H9 (cell line): ENCODE measurements around the gene PHF21B. TPM values are rescaled to one million over a fixed set of nuclear protein-coding genes. Genes with fewer than 3 reads are reported as not detected.

ENCODE experiments used
- DNase-seq: peaks from one replicate; pipeline ENCODE4 v3.0.0-alpha.2; 2017
- H2AFZ ChIP-seq: one replicate; pipeline ENCODE4 v1.6.1; 2013; ENCODE audit warnings: mild to moderate bottlenecking, low read length, control low read depth, moderate library complexity
- H2AK5ac ChIP-seq: 2 replicates; pipeline ENCODE4 v1.6.1; 2013; ENCODE audit warnings: low read length, control low read depth, mixed read lengths; ENCODE audit not compliant: insufficient read length
- H2BK120ac ChIP-seq: one replicate; pipeline ENCODE4 v1.6.1; 2013; ENCODE audit warnings: low read depth, mild to moderate bottlenecking, low read length, control low read depth, inconsistent platforms; ENCODE audit not compliant: poor library complexity, severe bottlenecking
- H2BK12ac ChIP-seq: 2 replicates; pipeline ENCODE4 v1.6.1; 2013; ENCODE audit warnings: low read length, control low read depth, mixed read lengths, low read depth; ENCODE audit not compliant: insufficient read length
- H2BK15ac ChIP-seq: 2 replicates; pipeline ENCODE4 v1.6.1; 2013; ENCODE audit warnings: low read depth, low read length, control low read depth
- H2BK20ac ChIP-seq: one replicate; pipeline ENCODE4 v1.6.1; 2013; ENCODE audit warnings: low read depth, mild to moderate bottlenecking, low read length, control low read depth, inconsistent platforms; ENCODE audit not compliant: poor library complexity, severe bottlenecking
- H2BK5ac ChIP-seq: 2 replicates; pipeline ENCODE4 v1.6.1; 2013; ENCODE audit warnings: low read length, control low read depth, mixed read lengths; ENCODE audit not compliant: insufficient read length
- H3K14ac ChIP-seq: 2 replicates; pipeline ENCODE4 v1.6.1; 2013; ENCODE audit warnings: low read length, control low read depth; ENCODE audit not compliant: insufficient read depth
- H3K18ac ChIP-seq: 2 replicates; pipeline ENCODE4 v1.6.1; 2013; ENCODE audit warnings: low read depth, mild to moderate bottlenecking, mixed read lengths, low read length, control low read depth; ENCODE audit not compliant: insufficient read length
- H3K23ac ChIP-seq: 2 replicates; pipeline ENCODE4 v1.6.1; 2013; ENCODE audit warnings: low read length, control low read depth, mixed read lengths, low read depth; ENCODE audit not compliant: insufficient read length
- H3K23me2 ChIP-seq: 2 replicates; pipeline ENCODE4 v1.6.1; 2013; ENCODE audit warnings: low read depth, mild to moderate bottlenecking, mixed read lengths, low read length, control low read depth; ENCODE audit not compliant: insufficient read length, poor library complexity, severe bottlenecking
- H3K27ac ChIP-seq: 2 replicates; pipeline ENCODE4 v1.5.1; 2013; ENCODE audit warnings: low read length, control low read depth, mixed read lengths, low read depth; ENCODE audit not compliant: insufficient read length
- H3K27me3 ChIP-seq: 2 replicates; pipeline ENCODE4 v1.6.1; 2013; ENCODE audit warnings: low read length, control low read depth, inconsistent platforms; ENCODE audit not compliant: insufficient read depth
- H3K4ac ChIP-seq: 2 replicates; pipeline ENCODE4 v1.6.1; 2013; ENCODE audit warnings: low read depth, mild to moderate bottlenecking, control low read depth, inconsistent platforms, low read length, moderate library complexity
- H3K4me1 ChIP-seq: 2 replicates; pipeline ENCODE4 v1.6.1; 2013; ENCODE audit warnings: low read length, control low read depth, inconsistent platforms; ENCODE audit not compliant: insufficient read depth
- H3K4me2 ChIP-seq: 2 replicates; pipeline ENCODE4 v1.6.1; 2013; ENCODE audit warnings: low read length, control low read depth, mixed read lengths; ENCODE audit not compliant: insufficient read length, insufficient read depth
- H3K56ac ChIP-seq: 2 replicates; pipeline ENCODE4 v1.6.1; 2013; ENCODE audit warnings: low read depth, mild to moderate bottlenecking, mixed read lengths, low read length, control low read depth; ENCODE audit not compliant: insufficient read length
- H3K79me1 ChIP-seq: 2 replicates; pipeline ENCODE4 v1.6.1; 2013; ENCODE audit warnings: low read depth, mild to moderate bottlenecking, moderate library complexity, low read length, control low read depth, inconsistent platforms; ENCODE audit not compliant: insufficient read depth, poor library complexity, severe bottlenecking
- H3K79me2 ChIP-seq: 2 replicates; pipeline ENCODE4 v1.6.1; 2013; ENCODE audit warnings: low read length, control low read depth, inconsistent platforms; ENCODE audit not compliant: insufficient read depth
- H3K9ac ChIP-seq: 2 replicates; pipeline ENCODE4 v1.6.1; 2013; ENCODE audit warnings: low read length, control low read depth, mixed read lengths; ENCODE audit not compliant: insufficient read length; ENCODE audit errors: extremely low read depth
- H3K9me3 ChIP-seq: one replicate; pipeline ENCODE4 v1.6.1; 2013; ENCODE audit warnings: low read depth, low read length, inconsistent platforms; ENCODE audit not compliant: control insufficient read depth
- H3T11ph ChIP-seq: one replicate; pipeline ENCODE4 v1.6.1; 2013; ENCODE audit warnings: mild to moderate bottlenecking, low read length, control low read depth, inconsistent platforms
- H4K20me1 ChIP-seq: one replicate; pipeline ENCODE4 v1.6.1; 2013; ENCODE audit not compliant: control insufficient read depth, insufficient read length, insufficient read depth
- H4K5ac ChIP-seq: 2 replicates; pipeline ENCODE4 v1.6.1; 2013; ENCODE audit warnings: low read depth, mild to moderate bottlenecking, mixed read lengths, low read length, control low read depth; ENCODE audit not compliant: insufficient read length
- H4K8ac ChIP-seq: replicated peaks from 2 replicates; pipeline ENCODE4 v1.6.1; 2013; ENCODE audit warnings: low read length, control low read depth, mixed read lengths, low read depth; ENCODE audit not compliant: insufficient read length
- H4K91ac ChIP-seq: 2 replicates; pipeline ENCODE4 v1.6.1; 2013; ENCODE audit warnings: low read depth, mild to moderate bottlenecking, moderate library complexity, mixed read lengths, low read length, control low read depth; ENCODE audit not compliant: insufficient read length
- H3K27ac Mint-ChIP-seq, 3 experiments: 2 replicates in 2 of 3; 3 replicates in 1 of 3; pipeline ENCODE4 v1.8.0; 2020 to 2021; ENCODE audit warnings: mixed read lengths in 3 of 3, mild to moderate bottlenecking in 1 of 3, moderate library complexity in 1 of 3
- H3K27me3 Mint-ChIP-seq: 2 replicates; pipeline ENCODE4 v1.8.0; 2021; ENCODE audit warnings: low read depth, mild to moderate bottlenecking, moderate library complexity, mixed read lengths
- H3K36me3 Mint-ChIP-seq, 3 experiments: 2 replicates in 2 of 3; 3 replicates in 1 of 3; pipeline ENCODE4 v1.8.0; 2020 to 2021; ENCODE audit warnings: low read depth in 3 of 3, mixed read lengths in 3 of 3; ENCODE audit not compliant: insufficient read depth in 1 of 3
- H3K4me1 Mint-ChIP-seq, 2 experiments: 2 replicates each; pipeline ENCODE4 v1.8.0; 2020; ENCODE audit warnings: mixed read lengths in 2 of 2
- H3K4me3 Mint-ChIP-seq, 2 experiments: 2 replicates in 1 of 2; 3 replicates in 1 of 2; pipeline ENCODE4 v1.8.0; 2020 to 2021; ENCODE audit warnings: mild to moderate bottlenecking in 2 of 2, mixed read lengths in 2 of 2, moderate library complexity in 1 of 2
- H3K9me3 Mint-ChIP-seq, 2 experiments: 2 replicates in 1 of 2; 3 replicates in 1 of 2; pipeline ENCODE4 v1.8.0; 2020; ENCODE audit warnings: mild to moderate bottlenecking in 2 of 2, mixed read lengths in 2 of 2, moderate library complexity in 1 of 2
- WGBS: extraction: QIAGEN DNeasy Blood & Tissue Kit; methylation state at CpG from one replicate; pipeline ENCODE4 v1.1.7; 2013; ENCODE audit warnings: missing lambda C conversion rate, low lambda C conversion rate, mixed read lengths; ENCODE audit not compliant: insufficient read length; ENCODE audit errors: extremely low coverage; 5-methylcytosine and 5-hydroxymethylcytosine counted together
- total RNA-seq: library from RNA; stranded (reverse); gene quantifications from 2 replicates; pipeline ENCODE4 v1.2.1, GENCODE V29; 2021
- TF ChIP-seq, protein P1 (sequence below): fragments of 200-600 bp; sonication (generic); conservative IDR thresholded peaks from 3 replicates; pipeline ENCODE4 v1.8.0; 2021; ENCODE audit warnings: antibody characterized with exemption, mild to moderate bottlenecking

Gene PHF21B
- total RNA-seq, 1 experiment from 2014 or later = 60.3 TPM

DNA sequence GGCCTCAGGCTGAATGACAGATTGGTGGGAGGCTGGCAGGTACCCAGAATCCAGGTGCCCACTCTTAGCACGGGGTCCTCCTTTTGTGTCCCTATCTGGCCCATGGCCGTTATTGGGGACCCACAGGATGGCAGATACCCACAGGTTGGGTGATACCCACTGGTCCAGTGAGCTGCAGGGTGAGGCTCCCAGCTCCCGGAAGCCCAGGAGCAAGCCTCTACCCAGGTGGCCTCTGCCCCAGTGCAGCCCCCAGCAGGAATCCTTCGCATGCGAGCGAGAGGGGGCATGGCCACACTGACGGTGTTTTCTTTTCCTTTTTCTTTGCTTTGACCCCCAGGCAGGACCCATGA lies 116.1 kb downstream of the PHF21B start:
- Mint-ChIP-seq H3K9me3 (no peaks in the 10 kb centered on the region), H3K27ac (peak overlapping the region in 1 of 3 experiments; percentile 33; a peak in 1 of 7 replicates), H3K27me3 (no peaks in the 10 kb centered on the region), H3K4me3 (no peak overlapping the region; a peak in 1 of 5 replicates), H3K36me3 (peaks cover 11 to 46% (median 31%) of the 10 kb centered on the region in 3 experiments), H3K4me1 (peaks cover 12 to 18% of the 10 kb centered on the region in 2 experiments)
- H2BK12ac ChIP-seq = no peak overlapping the region
- no peaks in the 10 kb centered on the region for H3K9me3 ChIP-seq
- H3K4ac ChIP-seq = no peak overlapping the region
- no peak overlapping the region for H2AK5ac ChIP-seq
- no peak overlapping the region for H2AFZ ChIP-seq
- no peak overlapping the region for H4K8ac ChIP-seq
- no peak overlapping the region for H3K9ac ChIP-seq
- DNase-seq = no peak
- H2BK5ac ChIP-seq = no peak overlapping the region
- H3K23me2 ChIP-seq = no peaks in the 10 kb centered on the region
- no peak overlapping the region for H4K5ac ChIP-seq
- WGBS = no CpG with 5 or more reads among the region's 7 CpGs
- H3T11ph ChIP-seq = no peak overlapping the region
- no peaks in the 10 kb centered on the region for H3K4me1 ChIP-seq
- H3K27ac ChIP-seq = no peak overlapping the region
- H3K79me1 ChIP-seq = no peaks in the 10 kb centered on the region
- H3K27me3 ChIP-seq = no peaks in the 10 kb centered on the region
- no peak overlapping the region for H2BK15ac ChIP-seq
- H3K79me2 ChIP-seq = no peaks in the 10 kb centered on the region
- no peak overlapping the region for H4K91ac ChIP-seq
- no peak overlapping the region for H3K23ac ChIP-seq
- H3K14ac ChIP-seq = no peak overlapping the region
- H3K56ac ChIP-seq = no peak overlapping the region
- no peak overlapping the region for H3K18ac ChIP-seq
- TF ChIP-seq, protein P1, sequence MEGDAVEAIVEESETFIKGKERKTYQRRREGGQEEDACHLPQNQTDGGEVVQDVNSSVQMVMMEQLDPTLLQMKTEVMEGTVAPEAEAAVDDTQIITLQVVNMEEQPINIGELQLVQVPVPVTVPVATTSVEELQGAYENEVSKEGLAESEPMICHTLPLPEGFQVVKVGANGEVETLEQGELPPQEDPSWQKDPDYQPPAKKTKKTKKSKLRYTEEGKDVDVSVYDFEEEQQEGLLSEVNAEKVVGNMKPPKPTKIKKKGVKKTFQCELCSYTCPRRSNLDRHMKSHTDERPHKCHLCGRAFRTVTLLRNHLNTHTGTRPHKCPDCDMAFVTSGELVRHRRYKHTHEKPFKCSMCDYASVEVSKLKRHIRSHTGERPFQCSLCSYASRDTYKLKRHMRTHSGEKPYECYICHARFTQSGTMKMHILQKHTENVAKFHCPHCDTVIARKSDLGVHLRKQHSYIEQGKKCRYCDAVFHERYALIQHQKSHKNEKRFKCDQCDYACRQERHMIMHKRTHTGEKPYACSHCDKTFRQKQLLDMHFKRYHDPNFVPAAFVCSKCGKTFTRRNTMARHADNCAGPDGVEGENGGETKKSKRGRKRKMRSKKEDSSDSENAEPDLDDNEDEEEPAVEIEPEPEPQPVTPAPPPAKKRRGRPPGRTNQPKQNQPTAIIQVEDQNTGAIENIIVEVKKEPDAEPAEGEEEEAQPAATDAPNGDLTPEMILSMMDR = no peak
- no peaks in the 10 kb centered on the region for H4K20me1 ChIP-seq
- H2BK120ac ChIP-seq = no peak overlapping the region
- H2BK20ac ChIP-seq = no peak overlapping the region
- H3K4me2 ChIP-seq = no peak overlapping the region
